Osteoblast (primary cell): ENCODE data around the gene POU3F4. TPM values are rescaled to one million over a fixed set of nuclear protein-coding genes. Genes with fewer than 3 reads are reported as not detected.

ENCODE experiments used
- DNase-seq: peaks from one replicate; pipeline ENCODE4 v3.0.0; 2011; ENCODE audit warnings: low spot score, mixed read lengths; ENCODE audit not compliant: insufficient read length; ENCODE audit errors: missing footprints
- H2AFZ ChIP-seq: 2 replicates; pipeline ENCODE4 v1.6.0; 2011; ENCODE audit warnings: mild to moderate bottlenecking, low read length
- H3K27ac ChIP-seq: 2 replicates; pipeline ENCODE4 v1.5.1; 2011; ENCODE audit warnings: mild to moderate bottlenecking, low read depth, low read length, moderate library complexity
- H3K27me3 ChIP-seq: 2 replicates; pipeline ENCODE4 v1.6.0; 2012; ENCODE audit warnings: mild to moderate bottlenecking, control low read depth, inconsistent platforms, low read length, moderate library complexity; ENCODE audit not compliant: insufficient read depth
- H3K36me3 ChIP-seq: 2 replicates; pipeline ENCODE4 v1.5.1; 2011; ENCODE audit warnings: mild to moderate bottlenecking, low read length, control low read depth, moderate library complexity; ENCODE audit not compliant: insufficient read depth
- H3K4me1 ChIP-seq: 2 replicates; pipeline ENCODE4 v1.5.1; 2011; ENCODE audit warnings: mild to moderate bottlenecking, low read length, control low read depth, moderate library complexity; ENCODE audit not compliant: insufficient read depth
- H3K4me2 ChIP-seq: 2 replicates; pipeline ENCODE4 v1.6.0; 2011; ENCODE audit warnings: mild to moderate bottlenecking, low read length; ENCODE audit not compliant: insufficient read depth
- H3K4me3 ChIP-seq: fragments of 200-600 bp; sonication (generic); 3 replicates; pipeline ENCODE4 v1.5.1; 2012; ENCODE audit warnings: mild to moderate bottlenecking, low read length, inconsistent platforms; ENCODE audit not compliant: insufficient read depth
- H3K79me2 ChIP-seq: 2 replicates; pipeline ENCODE4 v1.6.0; 2012; ENCODE audit warnings: mild to moderate bottlenecking, low read length, control low read depth, inconsistent platforms; ENCODE audit not compliant: insufficient read depth
- H3K9me3 ChIP-seq: 2 replicates; pipeline ENCODE4 v1.5.1; 2011; ENCODE audit warnings: low read depth, low read length, control low read depth
- H4K20me1 ChIP-seq: 2 replicates; pipeline ENCODE4 v1.6.0; 2012; ENCODE audit warnings: mild to moderate bottlenecking, low read length, control low read depth; ENCODE audit not compliant: insufficient read depth
- total RNA-seq: library from RNA; depleted of rRNA; stranded (reverse); fragments of >200 nt; gene quantifications from 2 replicates; pipeline ENCODE4 v1.2.3, GENCODE V29; 2012
- TF ChIP-seq, protein P1 (sequence below): IDR thresholded peaks from 2 replicates; pipeline ENCODE4 v1.5.1; 2011; ENCODE audit warnings: mild to moderate bottlenecking, low read depth, low read length, moderate library complexity; ENCODE audit errors: extremely low read depth

Gene POU3F4
- total RNA-seq, 1 donor = not detected

DNA sequence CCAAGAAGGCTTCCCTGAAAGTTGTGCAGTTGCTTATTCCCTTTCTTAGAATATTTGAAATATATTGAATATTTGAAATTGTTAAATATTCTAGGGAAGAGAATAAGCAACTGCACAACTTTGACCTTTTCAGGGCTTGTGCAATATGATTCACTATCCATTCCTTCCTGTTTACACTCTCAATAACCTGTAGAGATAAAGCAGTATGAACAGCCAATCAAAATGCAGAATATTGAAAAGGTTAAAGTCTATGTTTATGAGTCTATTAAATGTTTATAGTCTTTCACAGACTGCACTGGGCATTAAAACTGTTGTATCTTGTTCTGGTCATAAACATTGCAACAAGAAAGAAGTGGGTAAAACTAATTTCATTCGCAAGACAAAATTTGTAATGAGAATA, 13.8 kb downstream of the POU3F4 start:
- Histone ChIP-seq H3K27ac (no peak overlapping the region), H3K4me1 (no peaks in the 10 kb centered on the region), H3K4me3 (no peak overlapping the region), H3K4me2 (no peak overlapping the region), H2AFZ (no peak overlapping the region), H4K20me1 (no peaks in the 10 kb centered on the region), H3K36me3 (no peaks in the 10 kb centered on the region), H3K9me3 (no peaks in the 10 kb centered on the region), H3K27me3 (no peaks in the 10 kb centered on the region), H3K79me2 (no peaks in the 10 kb centered on the region)
- no peak for DNase-seq
- TF ChIP-seq, protein P1, sequence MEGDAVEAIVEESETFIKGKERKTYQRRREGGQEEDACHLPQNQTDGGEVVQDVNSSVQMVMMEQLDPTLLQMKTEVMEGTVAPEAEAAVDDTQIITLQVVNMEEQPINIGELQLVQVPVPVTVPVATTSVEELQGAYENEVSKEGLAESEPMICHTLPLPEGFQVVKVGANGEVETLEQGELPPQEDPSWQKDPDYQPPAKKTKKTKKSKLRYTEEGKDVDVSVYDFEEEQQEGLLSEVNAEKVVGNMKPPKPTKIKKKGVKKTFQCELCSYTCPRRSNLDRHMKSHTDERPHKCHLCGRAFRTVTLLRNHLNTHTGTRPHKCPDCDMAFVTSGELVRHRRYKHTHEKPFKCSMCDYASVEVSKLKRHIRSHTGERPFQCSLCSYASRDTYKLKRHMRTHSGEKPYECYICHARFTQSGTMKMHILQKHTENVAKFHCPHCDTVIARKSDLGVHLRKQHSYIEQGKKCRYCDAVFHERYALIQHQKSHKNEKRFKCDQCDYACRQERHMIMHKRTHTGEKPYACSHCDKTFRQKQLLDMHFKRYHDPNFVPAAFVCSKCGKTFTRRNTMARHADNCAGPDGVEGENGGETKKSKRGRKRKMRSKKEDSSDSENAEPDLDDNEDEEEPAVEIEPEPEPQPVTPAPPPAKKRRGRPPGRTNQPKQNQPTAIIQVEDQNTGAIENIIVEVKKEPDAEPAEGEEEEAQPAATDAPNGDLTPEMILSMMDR = no peak

DNA sequence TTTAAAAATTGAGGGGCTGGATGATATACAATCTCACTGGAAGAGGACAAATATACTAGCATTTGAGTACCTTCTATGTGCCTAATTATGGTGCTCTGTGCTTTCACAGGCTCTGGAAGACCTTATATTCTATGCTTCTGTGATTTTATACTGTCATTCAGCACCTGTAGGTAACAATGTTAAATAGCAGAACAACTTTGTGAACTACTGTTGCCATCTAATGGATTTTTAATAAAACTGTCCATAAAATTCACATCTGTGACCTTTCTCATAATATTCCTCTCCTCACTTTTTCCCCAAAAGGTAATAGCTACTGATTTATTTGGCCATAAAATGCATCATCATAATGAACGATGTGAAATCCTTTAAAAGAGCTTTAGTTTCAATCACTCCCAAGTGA, 21.9 kb downstream of the POU3F4 start:
- no peak overlapping the region for H3K4me3 ChIP-seq
- no peaks in the 10 kb centered on the region for H3K4me1 ChIP-seq
- no peak overlapping the region for H3K27ac ChIP-seq
- H4K20me1 ChIP-seq = no peaks in the 10 kb centered on the region
- no peaks in the 10 kb centered on the region for H3K36me3 ChIP-seq
- H3K27me3 ChIP-seq = no peaks in the 10 kb centered on the region
- no peaks in the 10 kb centered on the region for H3K79me2 ChIP-seq
- TF ChIP-seq, protein P1 = no peak
- H3K4me2 ChIP-seq = no peak overlapping the region
- no peaks in the 10 kb centered on the region for H3K9me3 ChIP-seq
- no peak overlapping the region for H2AFZ ChIP-seq
- no peak for DNase-seq

DNA sequence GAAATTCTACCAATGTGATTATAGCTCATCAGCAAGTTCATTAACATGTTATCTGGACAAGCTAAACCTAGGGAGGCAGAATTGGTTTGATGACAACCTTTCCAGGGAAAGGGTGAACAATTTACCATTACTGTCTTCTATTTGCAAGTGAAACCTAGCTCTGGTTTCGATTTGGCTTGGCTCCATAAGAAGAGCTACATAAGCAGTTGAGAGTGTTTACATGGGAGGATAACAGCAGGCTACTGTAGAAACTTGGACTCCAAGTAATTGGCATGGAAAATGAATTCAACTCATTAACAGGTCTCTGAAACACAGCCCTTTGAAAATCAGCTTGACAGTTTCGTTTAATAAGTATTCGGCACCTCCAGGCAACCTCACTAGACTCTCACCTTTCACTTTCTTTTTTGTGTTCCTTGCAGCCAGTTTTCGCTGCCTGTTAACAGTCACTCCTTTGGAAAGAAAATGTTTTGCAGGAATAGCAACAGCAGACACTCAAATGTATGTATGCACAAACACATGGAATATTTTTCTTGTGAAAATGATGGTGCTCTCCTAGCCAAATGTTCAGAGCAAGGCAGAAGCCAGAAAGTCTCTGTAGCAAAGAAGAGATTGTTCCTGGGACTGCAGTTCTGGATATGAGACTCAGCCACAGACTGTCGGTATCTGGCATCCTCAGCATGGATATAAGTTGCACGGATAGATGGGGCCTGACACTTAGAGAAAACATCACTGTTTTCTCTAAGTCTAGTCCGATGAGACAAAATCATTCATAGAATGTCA, 27.5 kb downstream of the POU3F4 start:
- no peak overlapping the region for H3K4me3 ChIP-seq
- no peaks in the 10 kb centered on the region for H3K27me3 ChIP-seq
- TF ChIP-seq, protein P1 = no peak
- DNase-seq = no peak
- H4K20me1 ChIP-seq = no peaks in the 10 kb centered on the region
- H3K79me2 ChIP-seq = no peaks in the 10 kb centered on the region
- no peaks in the 10 kb centered on the region for H3K9me3 ChIP-seq
- no peak overlapping the region for H3K27ac ChIP-seq
- H3K4me1 ChIP-seq = no peaks in the 10 kb centered on the region
- no peak overlapping the region for H3K4me2 ChIP-seq
- no peaks in the 10 kb centered on the region for H3K36me3 ChIP-seq
- H2AFZ ChIP-seq = no peak overlapping the region
